Measurements from ENCODE around the gene TGFBI.

- TF ChIP-seq REST (IDR thresholded peaks at IDR 0.05; ENCODE audit: insufficient read depth in 1 of 2, low read depth in 2 of 2, low read length in 2 of 2) (no peak), POLR2AphosphoS5 (IDR thresholded peaks at IDR 0.05; ENCODE audit: low read depth, low read length) (no peak), SIN3A (IDR thresholded peaks at IDR 0.05; ENCODE audit: borderline replicate concordance, insufficient read depth, low read length) (no peak), TAF1 (IDR thresholded peaks at IDR 0.05; ENCODE audit: borderline replicate concordance, insufficient read depth, low read length) (no peak), FOXP2 (optimal IDR thresholded peaks at IDR 0.05; ENCODE audit: borderline replicate concordance, extremely low read depth, extremely low read length, insufficient read depth) (no peak)
Measured at GRCh38 chr5:136048966-136049365, 20.2 kb downstream of the TGFBI start.
